HG03060 (cell line): ENCODE data around the gene PIH1D1.
"Not testable (repeated sequence)": the region's sequence is repeated elsewhere in the genome, so short reads cannot be mapped to it uniquely, and the experiment has no call there.

Experiments
- ATAC-seq: cut with Tn5 transposase; IDR thresholded peaks from one replicate; pipeline ENCODE4 v1.9.1; 2021; ENCODE audit warnings: low read depth, moderate number of reproducible peaks; ENCODE audit not compliant: unreplicated experiment

The PIH1D1 gene

DNA sequence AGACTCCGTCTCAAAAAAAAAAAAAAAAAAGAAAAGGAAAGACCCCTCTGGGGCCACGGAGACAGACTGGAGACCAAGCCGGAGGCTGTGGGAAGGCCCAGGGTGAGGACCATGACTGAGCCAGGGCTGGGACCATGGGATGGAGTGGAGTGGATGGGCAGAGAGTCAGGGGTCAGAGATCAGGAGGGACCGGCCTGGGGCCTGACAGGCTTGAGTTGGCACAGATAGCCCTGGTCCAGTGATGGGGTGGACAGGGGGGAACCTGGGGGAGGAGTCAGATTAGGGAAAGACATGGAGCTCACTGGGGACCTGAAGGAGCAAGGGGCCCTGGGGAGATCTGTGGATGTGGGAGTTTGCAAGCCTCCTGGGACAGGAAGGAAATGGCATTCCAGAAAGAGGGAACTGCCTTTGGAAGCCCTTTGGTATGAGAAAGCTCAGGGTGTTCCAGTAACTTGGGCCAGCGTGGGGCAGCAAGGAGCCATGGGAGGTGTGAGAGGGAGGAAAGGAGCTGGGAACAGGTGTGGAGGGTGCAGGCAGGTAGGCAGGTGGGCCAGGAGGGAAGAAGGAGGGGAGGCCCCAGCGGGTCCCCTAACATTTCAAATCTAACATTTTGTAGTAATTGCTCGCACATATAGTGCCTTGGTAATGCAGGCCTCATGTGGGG, 29.5 kb upstream of the PIH1D1 start:
- no peak for ATAC-seq

DNA sequence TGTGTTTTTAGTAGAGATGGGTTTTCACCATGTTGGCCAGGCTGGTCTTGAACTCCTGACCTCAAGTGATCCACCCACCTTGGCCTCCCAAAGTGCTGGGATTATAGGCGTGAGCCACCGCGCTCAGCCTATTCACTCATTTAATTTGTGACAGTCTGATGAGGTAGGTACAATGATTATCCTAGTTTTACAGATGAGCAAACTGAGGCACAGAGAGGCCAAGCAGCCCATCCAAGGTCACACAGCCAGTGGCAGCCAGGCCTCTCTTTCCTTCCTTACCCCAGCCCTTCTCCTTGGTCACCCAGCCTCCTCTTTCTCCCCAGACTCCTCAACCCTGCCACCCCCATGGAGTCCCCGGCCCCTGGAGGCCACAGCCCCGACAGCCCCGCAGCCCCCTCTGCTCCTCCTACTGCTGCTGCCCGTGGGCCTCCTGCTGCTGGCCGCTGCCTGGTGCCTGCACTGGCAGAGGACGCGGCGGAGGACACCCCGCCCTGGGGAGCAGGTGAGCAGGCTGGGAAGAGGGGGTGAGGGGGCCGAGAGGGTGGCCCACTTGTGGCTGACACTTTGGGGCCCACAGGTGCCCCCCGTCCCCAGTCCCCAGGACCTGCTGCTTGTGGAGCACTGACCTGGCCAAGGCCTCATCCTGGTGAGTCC, 28.5 kb upstream of the PIH1D1 start:
- no peak for ATAC-seq

DNA sequence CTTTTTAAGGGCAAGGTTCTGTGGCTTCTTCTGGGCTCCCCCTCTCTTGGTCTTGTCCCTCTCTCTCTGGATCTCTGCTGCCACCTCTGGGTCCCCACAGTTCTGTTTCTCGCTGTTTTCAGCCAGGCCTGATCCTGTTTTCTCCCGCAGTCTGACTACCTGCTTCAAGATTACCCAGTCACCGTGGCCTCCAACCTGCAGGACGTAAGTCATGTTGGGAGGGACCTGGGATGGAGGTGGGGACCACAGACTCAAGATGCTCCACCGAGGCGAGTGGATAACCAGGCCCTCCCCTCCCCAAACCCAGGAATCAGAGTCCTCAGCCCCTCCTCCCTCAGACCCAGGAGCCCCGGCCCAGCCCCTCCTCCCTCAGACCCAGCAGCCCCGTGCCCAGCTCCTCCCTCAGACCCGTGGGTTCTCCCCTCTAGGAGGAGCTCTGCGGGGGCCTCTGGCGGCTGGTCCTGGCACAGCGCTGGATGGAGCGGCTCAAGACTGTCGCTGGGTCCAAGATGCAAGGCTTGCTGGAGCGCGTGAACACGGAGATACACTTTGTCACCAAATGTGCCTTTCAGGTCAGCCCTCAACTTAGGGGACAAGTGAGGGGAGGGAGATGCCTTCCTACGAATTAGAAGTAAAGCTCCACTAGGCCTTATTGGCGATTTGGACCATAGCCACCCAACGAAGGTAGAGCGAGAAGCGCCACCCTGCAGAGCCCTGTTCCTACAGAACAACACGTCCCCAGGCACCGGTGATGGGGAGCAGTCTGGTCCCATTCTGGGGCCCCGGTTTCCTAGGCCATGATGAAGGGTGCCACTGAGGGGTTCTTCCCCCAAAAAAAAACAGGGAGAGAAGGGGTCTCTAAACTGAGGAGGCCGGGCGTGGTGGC, 24.6 kb upstream of the PIH1D1 start:
- no peak for ATAC-seq

DNA sequence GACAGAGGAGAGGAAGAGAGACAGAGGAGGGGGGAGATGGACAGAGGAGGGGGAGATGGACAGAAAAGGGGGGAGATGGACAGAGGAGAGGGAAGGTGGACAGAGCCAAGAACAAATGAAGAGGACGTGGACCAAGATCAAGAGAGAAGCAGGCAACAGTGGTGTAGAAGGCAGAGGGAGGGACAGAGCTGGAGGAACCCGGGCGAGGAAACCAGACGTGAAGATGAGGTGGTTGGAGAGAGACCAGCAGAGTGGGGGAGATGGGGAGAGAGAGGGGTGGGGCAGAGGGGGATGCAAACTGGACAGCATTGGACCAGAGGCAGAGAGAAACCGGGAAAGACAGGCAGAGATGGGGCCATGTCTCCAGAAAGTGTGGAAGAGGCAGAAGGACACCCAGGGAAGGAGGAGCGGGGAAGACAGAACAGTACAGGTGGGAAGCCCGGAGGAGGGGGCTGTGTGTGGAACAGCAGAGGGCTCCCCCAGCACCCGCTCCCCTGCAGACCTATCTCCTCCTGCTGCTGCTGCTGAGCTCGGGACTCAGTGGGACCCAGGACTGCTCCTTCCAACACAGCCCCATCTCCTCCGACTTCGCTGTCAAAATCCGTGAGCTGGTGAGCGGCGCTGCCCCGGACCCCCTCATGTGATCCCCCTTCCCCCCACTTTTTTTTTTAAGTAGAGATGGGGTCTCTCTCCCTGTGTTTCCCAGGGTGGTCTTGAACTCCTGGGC, 23.7 kb upstream of the PIH1D1 start:
- ATAC-seq: no peak

DNA sequence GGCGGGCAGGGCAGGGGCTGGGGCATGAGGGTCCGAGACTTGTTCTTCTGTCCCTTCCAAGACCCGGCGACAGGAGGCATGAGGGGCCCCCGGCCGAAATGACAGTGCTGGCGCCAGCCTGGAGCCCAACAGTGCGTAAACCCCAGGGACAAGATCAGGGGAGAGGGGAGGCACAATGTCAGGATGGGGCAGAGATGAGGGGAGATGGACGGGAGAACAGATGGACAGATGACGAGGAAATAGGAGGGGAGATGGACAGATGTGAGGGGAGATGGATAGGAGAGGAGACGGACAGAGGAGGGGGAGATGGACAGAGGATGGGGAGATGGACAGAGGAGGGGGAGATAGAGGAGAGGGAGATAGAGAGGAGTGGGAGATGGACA, 22.9 kb upstream of the PIH1D1 start:
- ATAC-seq: no peak

DNA sequence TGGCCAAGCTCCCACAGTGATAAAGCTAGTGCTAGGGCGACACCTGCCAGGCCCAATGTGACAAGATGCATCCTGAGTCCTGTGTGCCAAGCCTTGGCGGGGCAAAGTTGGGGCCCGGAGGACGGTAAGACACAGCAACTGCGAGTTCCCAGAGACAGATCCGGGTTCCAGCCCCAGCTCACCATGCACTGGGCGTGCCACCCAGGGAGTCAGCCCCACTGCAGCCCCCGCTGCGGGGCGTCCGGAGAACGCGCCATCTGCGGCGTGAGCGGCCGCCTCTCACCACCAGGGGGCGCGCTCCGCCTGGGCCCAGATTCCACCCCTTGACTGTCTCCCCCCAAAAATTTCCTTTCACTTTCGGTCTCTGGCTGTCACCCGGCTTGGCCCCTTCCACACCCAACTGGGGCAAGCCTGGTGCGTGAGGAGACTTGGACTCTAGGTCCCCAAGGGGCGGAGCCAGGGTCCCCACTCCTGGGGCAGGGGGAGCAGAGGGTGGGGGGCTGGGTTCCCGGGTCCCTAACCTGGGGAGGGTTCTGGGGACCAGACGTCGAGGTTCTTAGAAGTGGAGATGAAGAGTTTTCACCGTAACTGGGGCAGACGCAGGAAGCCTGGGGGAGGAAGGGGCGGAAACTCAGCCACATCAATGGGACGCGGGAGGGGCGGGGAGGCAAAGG, 22.4 kb upstream of the PIH1D1 start, which contains the start of gene FLT3LG:
Gene FLT3LG (plus strand): TSS at position 348 of the 674 bp plus-strand sequence. CDS start 425 bp downstream, outside the sequence.
- ATAC-seq: peak; percentile 39

DNA sequence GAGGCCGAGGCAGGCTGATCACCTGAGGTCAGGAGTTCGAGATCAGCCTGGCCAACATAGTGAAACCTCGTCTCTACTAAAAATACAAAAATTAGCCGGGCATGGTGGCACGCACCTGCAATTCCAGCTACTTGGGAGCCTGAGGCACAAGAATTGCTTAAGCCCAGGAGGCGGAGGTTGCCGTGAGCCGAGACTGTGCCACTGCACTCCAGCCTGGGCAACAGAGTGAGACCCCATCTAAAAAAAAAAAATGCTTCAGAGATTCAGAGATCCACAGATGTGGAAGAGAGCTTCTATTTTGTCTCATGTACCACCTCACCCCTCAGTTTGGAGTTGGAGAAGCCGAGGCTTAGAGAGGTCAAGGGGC, 21.9 kb upstream of the PIH1D1 start:
- ATAC-seq: not testable (repeated sequence)

DNA sequence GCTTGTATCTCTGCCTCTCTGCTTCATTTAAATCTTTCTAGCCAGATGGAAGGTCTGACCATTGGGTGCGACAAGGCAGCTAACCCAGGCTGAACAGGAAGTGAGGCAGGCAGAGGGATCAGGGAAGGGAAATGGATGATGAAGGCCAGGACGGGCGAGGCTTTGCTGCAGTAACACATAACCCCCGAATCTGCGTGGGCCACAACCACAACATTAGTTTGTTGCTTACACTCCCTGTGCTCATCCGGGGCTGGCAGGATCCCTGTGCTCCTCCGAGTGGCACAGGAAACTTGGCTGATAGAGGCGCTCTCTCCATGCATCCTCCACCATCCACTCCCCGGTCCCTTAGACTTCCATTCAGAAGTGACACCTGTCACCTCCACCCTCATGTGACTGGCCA, 21.3 kb upstream of the PIH1D1 start:
- no peak for ATAC-seq

DNA sequence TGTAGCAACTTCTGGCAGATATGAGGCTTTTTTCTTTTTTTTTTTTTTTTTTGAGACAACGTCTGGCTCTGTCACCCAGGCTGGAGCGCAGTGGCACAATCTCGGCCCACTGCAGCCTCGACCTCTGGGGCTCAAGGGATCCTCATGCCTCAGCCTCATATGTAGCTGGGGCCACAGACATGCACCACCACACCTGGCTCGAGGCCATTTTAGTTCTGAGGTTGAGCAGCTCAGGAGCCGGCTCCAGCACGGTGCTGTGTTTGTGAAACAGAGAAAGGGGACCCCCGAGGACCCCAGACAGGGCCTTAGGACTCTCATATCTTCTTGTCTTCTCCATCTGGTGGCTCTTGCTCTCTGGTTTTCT, 19.0 kb upstream of the PIH1D1 start:
- ATAC-seq: no peak

DNA sequence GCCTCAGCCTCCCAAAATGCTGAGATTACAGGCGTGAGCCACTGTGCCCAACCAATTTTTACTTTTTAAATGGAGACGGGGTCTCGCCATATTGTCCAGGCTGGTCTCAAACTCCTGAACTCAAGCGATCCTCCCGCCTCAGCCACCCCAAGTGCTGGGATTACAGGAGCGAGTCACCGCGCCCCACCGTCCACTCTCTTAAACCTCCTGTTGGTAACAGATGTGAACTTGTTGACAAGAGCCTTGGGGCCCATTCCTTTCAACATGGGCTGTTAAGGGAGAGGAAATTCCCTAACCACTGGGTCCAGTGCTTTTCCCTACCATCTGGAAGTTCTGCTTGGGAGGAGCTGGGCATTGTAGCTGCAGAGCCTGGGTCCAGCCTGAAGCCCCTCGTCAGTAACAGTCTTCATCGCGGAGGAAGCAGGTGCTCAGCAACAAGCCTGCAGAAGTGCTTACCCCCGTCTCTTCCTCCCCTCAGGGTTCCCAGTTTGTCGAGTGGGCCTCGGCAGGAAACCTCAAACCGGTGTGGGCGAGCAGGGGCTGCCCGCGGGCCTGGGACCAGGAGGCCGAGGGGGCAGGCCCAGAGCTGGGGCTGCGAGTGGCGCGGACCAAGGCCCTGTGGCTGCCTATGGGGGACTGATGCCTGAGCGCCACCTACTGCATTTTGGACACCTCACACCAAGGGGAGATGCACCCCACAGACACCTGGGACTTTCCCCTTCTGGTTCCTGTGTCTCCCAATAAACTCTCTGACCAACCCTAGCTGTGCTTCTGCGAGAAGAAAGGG, 18.4 kb upstream of the PIH1D1 start:
- ATAC-seq: no peak

DNA sequence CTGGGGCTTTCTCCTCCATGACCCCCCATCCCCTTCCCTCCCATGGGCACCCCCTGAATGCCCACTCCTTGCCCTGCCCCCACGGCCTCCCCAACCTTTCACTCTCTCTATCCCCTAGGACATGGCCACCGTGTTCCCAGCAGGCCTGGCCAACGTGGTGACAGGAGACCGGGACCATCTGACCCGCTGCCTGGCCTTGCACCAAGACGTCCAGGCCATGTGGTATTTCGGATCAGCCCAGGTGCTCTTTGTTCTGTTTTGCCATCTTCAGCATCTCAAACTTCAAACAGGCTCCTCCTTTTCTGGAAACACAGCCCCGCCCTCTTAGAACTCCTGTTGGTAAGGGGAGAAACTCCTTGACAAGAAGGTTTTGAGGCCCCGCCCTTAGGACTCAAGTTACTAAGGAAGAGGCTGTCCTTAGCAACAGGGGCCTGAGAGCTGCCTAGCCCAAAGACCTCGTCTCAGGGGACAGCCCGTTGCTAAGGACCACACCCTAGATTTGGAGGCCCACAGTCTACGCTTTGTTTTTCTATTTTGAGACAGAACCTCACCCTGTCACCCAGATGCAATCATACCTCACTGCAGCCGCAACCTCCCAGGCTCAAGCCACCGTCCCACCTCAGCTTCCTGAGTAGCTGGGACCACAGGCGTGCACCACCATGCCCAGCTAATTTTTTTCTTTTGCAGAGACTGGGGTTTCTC, 17.3 kb upstream of the PIH1D1 start:
- ATAC-seq: no peak

DNA sequence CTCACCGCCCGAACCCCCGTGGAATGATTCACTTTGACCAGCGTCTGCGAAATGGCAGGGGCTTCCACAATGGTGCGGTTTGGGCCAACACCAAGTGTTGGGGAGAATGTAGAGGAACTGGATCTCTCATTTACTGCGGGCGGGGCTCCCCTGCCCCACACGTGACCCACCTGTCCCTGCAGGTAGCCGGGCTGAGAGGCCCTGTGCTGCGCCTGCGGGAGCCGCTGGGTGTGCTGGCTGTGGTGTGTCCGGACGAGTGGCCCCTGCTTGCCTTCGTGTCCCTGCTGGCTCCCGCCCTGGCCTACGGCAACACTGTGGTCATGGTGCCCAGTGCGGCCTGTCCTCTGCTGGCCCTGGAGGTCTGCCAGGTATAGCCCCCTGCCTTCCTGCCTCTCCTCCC, 16.6 kb upstream of the PIH1D1 start:
- ATAC-seq: no peak

- no peak for ATAC-seq
These were observed 13.8 kb upstream of the PIH1D1 start for GRCh38 chr19:49465371-49465770.

- ATAC-seq: no peak
These were observed 12.5 kb upstream of the PIH1D1 start for GRCh38 chr19:49463960-49464740.

- ATAC-seq: no peak
These were observed 10.9 kb upstream of the PIH1D1 start for GRCh38 chr19:49462492-49462891.

GRCh38 chr19:49461656-49462055, 10.0 kb upstream of the PIH1D1 start:
- ATAC-seq: no peak

DNA sequence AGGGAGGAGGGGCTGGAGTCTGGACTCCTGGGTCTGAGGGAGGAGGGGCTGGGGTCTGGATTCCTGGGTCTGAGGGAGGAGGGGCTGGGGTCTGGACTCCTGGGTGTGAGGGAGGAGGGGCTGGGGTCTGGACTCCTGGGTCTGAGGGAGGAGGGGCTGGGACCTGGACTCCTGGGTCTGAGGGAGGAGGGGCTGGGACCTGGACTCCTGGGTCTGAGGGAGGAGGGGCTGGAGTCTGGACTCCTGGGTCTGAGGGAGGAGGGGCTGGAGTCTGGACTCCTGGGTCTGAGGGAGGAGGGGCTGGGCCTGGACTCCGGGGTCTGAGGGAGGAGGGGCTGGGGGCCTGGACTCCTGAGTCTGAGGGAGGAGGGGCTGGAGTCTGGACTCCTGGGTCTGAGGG, 9.5 kb upstream of the PIH1D1 start:
- ATAC-seq: not testable (repeated sequence)

DNA sequence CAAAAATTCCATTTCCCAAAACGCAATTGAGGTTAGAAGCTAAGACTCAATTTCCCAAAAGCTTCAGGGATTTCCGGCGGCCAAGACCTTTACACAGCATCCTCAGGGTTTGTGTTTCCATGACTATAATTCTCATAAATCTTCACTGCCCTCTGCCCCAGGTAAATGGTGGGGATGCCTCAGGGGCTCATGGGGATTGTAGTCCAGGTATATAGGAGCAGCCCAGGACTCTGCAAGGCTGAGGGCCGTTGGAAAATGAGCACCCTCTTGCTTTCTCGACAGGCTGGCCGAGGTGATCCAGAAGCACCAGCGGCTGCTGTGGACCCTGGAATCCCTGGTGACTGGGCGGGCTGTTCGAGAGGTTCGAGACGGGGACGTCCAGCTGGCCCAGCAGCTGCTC, 7.8 kb upstream of the PIH1D1 start:
- ATAC-seq: no peak
